IMR-90 (cell line): ENCODE results near the gene TFAP2A. TPM values are rescaled to one million over a fixed set of nuclear protein-coding genes. Genes with fewer than 3 reads are reported as not detected.
A peak's percentile ranks its signal among the peaks of the same experiment; 100 is the strongest.

ENCODE experiments used
- ATAC-seq: fragments of 200-7000 bp; cut with Tn5 transposase; 2 replicates; pipeline ENCODE4 v1.9.1; 2020; ENCODE audit warnings: low read depth, mild to moderate bottlenecking, moderate library complexity
- BruUV-seq: library from RNA; stranded (reverse); fragments of 400-500 nt; replicated peaks from 2 replicates; lab custom pipeline; 2021; lab: Mats Ljungman, UMichigan
- CTCF ChIA-PET: fragments of 300-600 bp; formaldehyde crosslinking; extraction: SDS; loops from one replicate; lab custom pipeline; 2021; ENCODE audit warnings: antibody characterized with exemption; lab: Yijun Ruan, JAX
- POLR2A ChIA-PET: fragments of 300-600 bp; sonication (Branson Sonifier 250); formaldehyde crosslinking; loops from one replicate; lab custom pipeline; 2022; ENCODE audit warnings: antibody characterized with exemption; ENCODE audit not compliant: unreplicated experiment; lab: Charles Lee
- DNase-seq: peaks from one replicate; pipeline ENCODE4 v3.0.0; 2013
- H2AFZ ChIP-seq: replicated peaks from 2 replicates; pipeline ENCODE3; 2013; ENCODE audit warnings: low read length, mild to moderate bottlenecking; ENCODE audit not compliant: poor library complexity
- H2AK5ac ChIP-seq: 2 replicates; pipeline ENCODE4 v1.6.1; 2013; ENCODE audit warnings: low read depth, low read length, inconsistent platforms
- H2AK9ac ChIP-seq: replicated peaks from 2 replicates; pipeline ENCODE3; 2013; ENCODE audit warnings: mild to moderate bottlenecking, low read depth, low read length, moderate library complexity; ENCODE audit not compliant: poor library complexity
- H2BK120ac ChIP-seq: 2 replicates; pipeline ENCODE4 v1.6.1; 2013; ENCODE audit warnings: low read depth, low read length, inconsistent platforms
- H2BK15ac ChIP-seq: 3 replicates; pipeline ENCODE4 v1.6.1; 2013; ENCODE audit warnings: low read depth, low read length, inconsistent platforms
- H2BK20ac ChIP-seq: 2 replicates; pipeline ENCODE4 v1.6.1; 2013; ENCODE audit warnings: low read depth, mild to moderate bottlenecking, inconsistent platforms, low read length, moderate library complexity
- H2BK5ac ChIP-seq: 2 replicates; pipeline ENCODE4 v1.6.1; 2013; ENCODE audit warnings: mild to moderate bottlenecking, low read depth, low read length, inconsistent platforms; ENCODE audit not compliant: poor library complexity, severe bottlenecking
- H3K14ac ChIP-seq: replicated peaks from 2 replicates; pipeline ENCODE4 v1.6.1; 2013; ENCODE audit warnings: low read depth, low read length, inconsistent platforms
- H3K18ac ChIP-seq: 2 replicates; pipeline ENCODE4 v1.6.1; 2013; ENCODE audit warnings: low read depth, low read length, control low read depth
- H3K23ac ChIP-seq: 2 replicates; pipeline ENCODE4 v1.6.1; 2013; ENCODE audit warnings: low read depth, low read length, inconsistent platforms
- H3K27ac ChIP-seq: 2 replicates; pipeline ENCODE4 v1.5.1; 2013; ENCODE audit warnings: mild to moderate bottlenecking, control low read depth, low read length; ENCODE audit not compliant: insufficient read depth
- H3K27me3 ChIP-seq: 2 replicates; pipeline ENCODE4 v1.6.1; 2013; ENCODE audit warnings: low read length; ENCODE audit not compliant: control insufficient read depth, insufficient read depth
- H3K36me3 ChIP-seq: 2 replicates; pipeline ENCODE4 v1.6.1; 2013; ENCODE audit warnings: low read length, mixed read lengths; ENCODE audit not compliant: control insufficient read depth, insufficient read depth
- H3K4ac ChIP-seq: 2 replicates; pipeline ENCODE4 v1.6.1; 2013; ENCODE audit warnings: low read depth, low read length, inconsistent platforms
- H3K4me1 ChIP-seq: 2 replicates; pipeline ENCODE4 v1.6.1; 2013; ENCODE audit warnings: low read length, mixed read lengths; ENCODE audit not compliant: control insufficient read depth, insufficient read depth
- H3K4me2 ChIP-seq: 2 replicates; pipeline ENCODE4 v1.6.1; 2013; ENCODE audit warnings: low read depth, mild to moderate bottlenecking, control low read depth, low read length, moderate library complexity
- H3K4me3 ChIP-seq: 2 replicates; pipeline ENCODE4 v1.5.1; 2013; ENCODE audit warnings: low read depth, mild to moderate bottlenecking, control low read depth, low read length, moderate library complexity; ENCODE audit not compliant: insufficient read depth
- H3K56ac ChIP-seq: 2 replicates; pipeline ENCODE4 v1.6.1; 2013; ENCODE audit warnings: low read length, inconsistent platforms; ENCODE audit not compliant: insufficient read depth; ENCODE audit errors: extremely low read depth
- H3K79me1 ChIP-seq, 2 experiments: 2 replicates each; pipeline ENCODE4 v1.6.1; 2013; ENCODE audit warnings: low read length in 2 of 2, inconsistent platforms in 1 of 2, low read depth in 1 of 2
- H3K9ac ChIP-seq: 2 replicates; pipeline ENCODE4 v1.6.1; 2013; ENCODE audit warnings: low read depth, low read length, control low read depth
- H3K9me1 ChIP-seq: 2 replicates; pipeline ENCODE4 v1.6.1; 2013; ENCODE audit warnings: low read length, inconsistent platforms; ENCODE audit not compliant: insufficient read depth
- H3K9me3 ChIP-seq: 2 replicates; pipeline ENCODE4 v1.6.1; 2013; ENCODE audit warnings: low read length; ENCODE audit not compliant: control insufficient read depth, insufficient read depth
- H4K20me1 ChIP-seq: 2 replicates; pipeline ENCODE4 v1.6.1; 2013; ENCODE audit warnings: low read length, inconsistent platforms; ENCODE audit not compliant: insufficient read depth
- H4K5ac ChIP-seq: 2 replicates; pipeline ENCODE4 v1.6.1; 2013; ENCODE audit warnings: mild to moderate bottlenecking, low read depth, low read length, control low read depth
- H4K8ac ChIP-seq, 2 experiments: 2 replicates each; pipeline ENCODE4 v1.6.1; 2013; ENCODE audit warnings: low read depth in 2 of 2, low read length in 2 of 2, control low read depth in 1 of 2, inconsistent platforms in 1 of 2
- H4K91ac ChIP-seq: 2 replicates; pipeline ENCODE4 v1.6.1; 2013; ENCODE audit warnings: low read depth, low read length, inconsistent platforms; ENCODE audit not compliant: insufficient read depth
- CEBPB ChIP-seq: IDR thresholded peaks from 2 replicates; pipeline ENCODE4 v1.6.1; 2012; ENCODE audit warnings: low read depth, low read length, improper control_type of control experiment
- MAZ ChIP-seq: IDR thresholded peaks from 2 replicates; pipeline ENCODE4 v1.6.1; 2012; ENCODE audit warnings: low read depth, mild to moderate bottlenecking, low read length, improper control_type of control experiment, moderate library complexity, borderline replicate concordance
- WGBS, 2 experiments: methylation state at CpG; one replicate each; pipeline versions ENCODE4 v1.1.5 to v1.1.7; 2013; ENCODE audit warnings: missing lambda C conversion rate in 2 of 2; ENCODE audit not compliant: insufficient read length in 1 of 2; ENCODE audit errors: extremely low coverage in 2 of 2; 5-methylcytosine and 5-hydroxymethylcytosine counted together
- dilution Hi-C: fragments of 300-500 bp; cut with HindIII; formaldehyde crosslinking; loops from one replicate; pipeline ENCODE4 v1.14.3; 2018; ENCODE audit warnings: low sequenced_read_pairs; ENCODE audit not compliant: unreplicated experiment
- in situ Hi-C: fragments of 300-500 bp; cut with MboI; formaldehyde crosslinking; loops from 3 replicates; pipeline ENCODE4 v1.14.3; 2019; ENCODE audit warnings: low sequenced_read_pairs, inconsistent platforms, mixed read lengths
- intact Hi-C: fragments of 100-400 bp; cut with micrococcal nuclease; formaldehyde crosslinking; loops from 2 replicates; pipeline ENCODE4 v1.10.0; 2022
- polyA plus RNA-seq, 3 experiments: library from polyadenylated mRNA; depleted of rRNA; stranded (reverse); fragments of >200 nt; gene quantifications; 2 replicates each; pipeline ENCODE4 v1.2.3, GENCODE V29; 2012; ENCODE audit warnings: low replicate concordance in 1 of 3
- total RNA-seq: library from RNA; depleted of rRNA; stranded (reverse); fragments of >200 nt; gene quantifications from 2 replicates; pipeline ENCODE4 v1.2.3, GENCODE V29; 2012

TFAP2A gene
- total and polyA plus RNA-seq, 2 of the 4 experiments (the other 2 are of a cell fraction) = 0.72 to 7.1 TPM

- Histone ChIP-seq H3K14ac (no peak overlapping the region), H2AK5ac (0 out of 2 replicates have a peak overlapping the region, but pooled peaks have one; percentile 13), H2BK5ac (no peak overlapping the region), H3K18ac (no peak overlapping the region), H3K9ac (no peak overlapping the region), H3K4me1 (no peaks in the 10 kb centered on the region), H3K23ac (peak overlapping the region; percentile 31), H3K27ac (no peak overlapping the region), H4K91ac (no peak overlapping the region), H3K27me3 (peaks cover 97% of the 10 kb centered on the region), H3K56ac (no peak overlapping the region), H4K8ac (no peak overlapping the region), H3K9me3 (no peaks in the 10 kb centered on the region), H4K5ac (no peak overlapping the region), H2BK20ac (no peak overlapping the region), H4K20me1 (no peaks in the 10 kb centered on the region), H2BK120ac (no peak overlapping the region), H3K9me1 (no peaks in the 10 kb centered on the region), H3K4ac (no peak overlapping the region), H2AFZ (peak overlapping the region; percentile 66), H3K36me3 (no peaks in the 10 kb centered on the region), H3K4me2 (peak overlapping the region; percentile 20), H2AK9ac (no peak overlapping the region), H2BK15ac (no peak overlapping the region), H3K79me1 (no peaks in the 10 kb centered on the region), H3K4me3 (no peak overlapping the region)
- POLR2A ChIA-PET = no interaction called here
- TF ChIP-seq CEBPB = peak; percentile 48; the same call in 1 of the 2 replicates
- no peak for TF ChIP-seq MAZ
- dilution Hi-C loops = no loop called here
- intact Hi-C loops = loop anchor here (10.0 kb wide), 2 partner anchors 775 to 1015 kb away; no protein-coding TSS in a partner anchor
- 20% methylated on average over 1 of the region's 31 CpGs; no CpG with 5 or more reads in 1 of the 2 experiments for WGBS, 2 experiments
- CTCF ChIA-PET = interaction anchor here (0.8 kb wide), 1 partner anchor 8 kb away, joined by 3 read pairs; no protein-coding TSS in a partner anchor
- DNase-seq (no peak), ATAC-seq (no peak)
- no TSS peak for BruUV-seq
- in situ Hi-C loops = loop anchor here (25.0 kb wide), 2 partner anchors 883 to 1983 kb away; partner anchors contain the start of gene SLC35B3
Observed at GRCh38 chr6:10419749-10420545, 5.1 kb upstream of the TFAP2A start.
